IMR-90 (cell line): Measurements from ENCODE around the gene RIC8A.

ENCODE experiments used
- BHLHE40 ChIP-seq: fragments of 150-350 bp; IDR thresholded peaks from 2 replicates; pipeline ENCODE4 v1.6.1; 2016; ENCODE audit warnings: mild to moderate bottlenecking, low read depth, low read length
- CEBPB ChIP-seq: IDR thresholded peaks from 2 replicates; pipeline ENCODE4 v1.6.1; 2012; ENCODE audit warnings: low read depth, low read length, improper control_type of control experiment
- CHD1 ChIP-seq: IDR thresholded peaks from 2 replicates; pipeline ENCODE4 v1.6.1; 2012; ENCODE audit warnings: low read depth, low read length, improper control_type of control experiment
- ELK1 ChIP-seq: fragments of 150-350 bp; IDR thresholded peaks from 2 replicates; pipeline ENCODE4 v1.6.1; 2016; ENCODE audit warnings: low read depth, mild to moderate bottlenecking, low read length, moderate library complexity, borderline replicate concordance
- FOS ChIP-seq: fragments of 150-350 bp; IDR thresholded peaks from 2 replicates; pipeline ENCODE4 v1.6.1; 2016; ENCODE audit warnings: low read depth, low read length
- MAZ ChIP-seq: IDR thresholded peaks from 2 replicates; pipeline ENCODE4 v1.6.1; 2012; ENCODE audit warnings: low read depth, mild to moderate bottlenecking, low read length, improper control_type of control experiment, moderate library complexity, borderline replicate concordance
- MXI1 ChIP-seq: IDR thresholded peaks from 2 replicates; pipeline ENCODE4 v1.6.1; 2012; ENCODE audit warnings: low read depth, mild to moderate bottlenecking, low read length, moderate library complexity, borderline replicate concordance
- POLR2A ChIP-seq: IDR thresholded peaks from 2 replicates; pipeline ENCODE4 v1.6.1; 2012; ENCODE audit warnings: mild to moderate bottlenecking, low read depth, low read length
- RAD21 ChIP-seq: IDR thresholded peaks from 2 replicates; pipeline ENCODE4 v1.6.1; 2012; ENCODE audit warnings: low read length, improper control_type of control experiment
- RCOR1 ChIP-seq: IDR thresholded peaks from 2 replicates; pipeline ENCODE4 v1.6.1; 2012; ENCODE audit warnings: mild to moderate bottlenecking, low read length, improper control_type of control experiment; ENCODE audit not compliant: insufficient replicate concordance
- RFX5 ChIP-seq: IDR thresholded peaks from 2 replicates; pipeline ENCODE4 v1.8.0; 2012; ENCODE audit warnings: low read depth, mild to moderate bottlenecking, low read length, moderate library complexity
- SMC3 ChIP-seq: fragments of 150-350 bp; IDR thresholded peaks from 2 replicates; pipeline ENCODE4 v1.6.1; 2016; ENCODE audit warnings: low read depth, mild to moderate bottlenecking, antibody characterized with exemption, low read length, moderate library complexity
- TF ChIP-seq, protein P1 (sequence below): fragments of 150-350 bp; IDR thresholded peaks from 2 replicates; pipeline ENCODE4 v1.6.1; 2017; ENCODE audit warnings: mild to moderate bottlenecking, antibody characterized with exemption, low read length, low read depth
- TF ChIP-seq, protein P2 (sequence below): conservative IDR thresholded peaks from 2 replicates; pipeline ENCODE4 v1.5.1; 2012; ENCODE audit warnings: mild to moderate bottlenecking, low read depth, low read length, improper control_type of control experiment

- TF ChIP-seq, protein P1, sequence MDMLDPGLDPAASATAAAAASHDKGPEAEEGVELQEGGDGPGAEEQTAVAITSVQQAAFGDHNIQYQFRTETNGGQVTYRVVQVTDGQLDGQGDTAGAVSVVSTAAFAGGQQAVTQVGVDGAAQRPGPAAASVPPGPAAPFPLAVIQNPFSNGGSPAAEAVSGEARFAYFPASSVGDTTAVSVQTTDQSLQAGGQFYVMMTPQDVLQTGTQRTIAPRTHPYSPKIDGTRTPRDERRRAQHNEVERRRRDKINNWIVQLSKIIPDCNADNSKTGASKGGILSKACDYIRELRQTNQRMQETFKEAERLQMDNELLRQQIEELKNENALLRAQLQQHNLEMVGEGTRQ = no peak
- TF ChIP-seq SMC3 (no peak), ELK1 (no peak), FOS (no peak), CEBPB (no peak), BHLHE40 (no peak), MXI1 (no peak), RFX5 (no peak), POLR2A (no peak), RAD21 (no peak), RCOR1 (no peak), MAZ (no peak), CHD1 (no peak)
- TF ChIP-seq, protein P2, sequence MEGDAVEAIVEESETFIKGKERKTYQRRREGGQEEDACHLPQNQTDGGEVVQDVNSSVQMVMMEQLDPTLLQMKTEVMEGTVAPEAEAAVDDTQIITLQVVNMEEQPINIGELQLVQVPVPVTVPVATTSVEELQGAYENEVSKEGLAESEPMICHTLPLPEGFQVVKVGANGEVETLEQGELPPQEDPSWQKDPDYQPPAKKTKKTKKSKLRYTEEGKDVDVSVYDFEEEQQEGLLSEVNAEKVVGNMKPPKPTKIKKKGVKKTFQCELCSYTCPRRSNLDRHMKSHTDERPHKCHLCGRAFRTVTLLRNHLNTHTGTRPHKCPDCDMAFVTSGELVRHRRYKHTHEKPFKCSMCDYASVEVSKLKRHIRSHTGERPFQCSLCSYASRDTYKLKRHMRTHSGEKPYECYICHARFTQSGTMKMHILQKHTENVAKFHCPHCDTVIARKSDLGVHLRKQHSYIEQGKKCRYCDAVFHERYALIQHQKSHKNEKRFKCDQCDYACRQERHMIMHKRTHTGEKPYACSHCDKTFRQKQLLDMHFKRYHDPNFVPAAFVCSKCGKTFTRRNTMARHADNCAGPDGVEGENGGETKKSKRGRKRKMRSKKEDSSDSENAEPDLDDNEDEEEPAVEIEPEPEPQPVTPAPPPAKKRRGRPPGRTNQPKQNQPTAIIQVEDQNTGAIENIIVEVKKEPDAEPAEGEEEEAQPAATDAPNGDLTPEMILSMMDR = no peak
Observed at GRCh38 chr11:198236-198806, 9.2 kb upstream of the RIC8A start.
